Muscle of arm (tissue), 12 donors: ENCODE data around the gene C1orf52. TPM values are rescaled to one million over a fixed set of nuclear protein-coding genes. Genes with fewer than 3 reads are reported as not detected.

Experiments
- DNase-seq: peaks from one replicate; pipeline ENCODE4 v3.0.0-alpha.2; 2013
- polyA plus RNA-seq, 12 donors: library from polyadenylated mRNA; unstranded; fragments of 120-200 nt; gene quantifications; one replicate each; pipeline ENCODE4 v1.2.1, GENCODE V29; 2013; ENCODE audit not compliant: insufficient read length in 12 of 12

The C1orf52 gene
- polyA plus RNA-seq, 12 donors = 22.1 to 33.0 (median 28.9) TPM; not detected in 1

DNA sequence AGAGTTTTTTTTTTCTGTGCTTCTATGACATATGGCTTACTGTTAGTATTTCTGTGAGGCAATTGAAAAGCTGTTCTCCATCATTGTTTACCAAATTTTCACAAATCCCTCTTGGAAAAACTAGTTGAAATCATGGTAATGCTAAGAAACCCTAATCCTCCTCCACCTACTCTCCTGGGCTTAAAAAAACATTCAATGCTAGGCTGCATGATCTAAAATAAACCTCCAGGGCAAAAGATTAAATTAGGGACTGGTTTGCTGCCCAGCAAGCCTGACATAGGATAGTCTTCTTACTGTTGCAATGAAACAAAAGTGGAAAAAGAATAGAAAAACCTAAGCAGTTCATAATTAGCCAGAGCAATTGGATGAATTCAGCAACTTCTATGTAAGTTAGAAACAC lies 16.1 kb downstream of the C1orf52 start:
- no peak for DNase-seq

DNA sequence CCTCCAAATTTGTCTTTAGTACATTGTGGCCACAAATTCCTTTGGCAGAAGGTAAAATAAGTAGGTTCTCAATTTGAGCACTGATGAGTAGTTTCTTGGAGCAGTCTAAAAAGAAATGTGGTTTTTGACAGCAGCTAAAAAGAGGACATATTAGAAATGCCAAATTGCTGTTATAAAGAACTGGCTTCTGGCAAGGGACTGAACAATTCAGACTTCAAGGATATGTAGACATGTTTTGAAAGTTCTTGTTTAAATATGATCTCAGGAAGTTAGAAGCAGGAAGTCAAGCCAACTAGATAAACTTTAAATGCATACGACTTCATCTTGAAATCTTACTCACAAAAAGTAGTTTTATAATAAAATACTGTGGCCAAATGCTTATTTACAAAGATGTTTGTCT lies 18.8 kb downstream of the C1orf52 start:
- no peak for DNase-seq

DNA sequence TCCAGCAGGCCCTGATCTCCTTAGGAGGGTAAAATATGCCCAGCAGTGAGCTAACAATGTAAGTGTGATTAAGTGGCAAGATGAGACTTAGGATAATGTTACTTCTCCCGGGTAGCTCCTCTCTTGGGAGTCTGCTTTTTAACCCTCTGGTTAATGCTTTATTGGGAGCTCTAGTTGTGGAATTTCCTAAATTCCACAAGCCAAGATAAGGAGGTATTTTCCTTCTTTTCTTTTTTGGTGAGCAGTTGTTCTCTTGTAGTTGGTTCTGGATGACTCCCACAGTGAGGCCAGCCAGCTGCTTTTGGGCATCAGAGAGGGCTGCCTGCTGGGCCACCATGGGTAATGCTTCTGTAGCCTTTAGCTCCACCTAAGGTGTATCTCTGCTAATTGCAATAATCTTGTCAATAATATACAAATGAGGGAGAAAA lies 19.3 kb downstream of the C1orf52 start:
- no peak for DNase-seq

DNA sequence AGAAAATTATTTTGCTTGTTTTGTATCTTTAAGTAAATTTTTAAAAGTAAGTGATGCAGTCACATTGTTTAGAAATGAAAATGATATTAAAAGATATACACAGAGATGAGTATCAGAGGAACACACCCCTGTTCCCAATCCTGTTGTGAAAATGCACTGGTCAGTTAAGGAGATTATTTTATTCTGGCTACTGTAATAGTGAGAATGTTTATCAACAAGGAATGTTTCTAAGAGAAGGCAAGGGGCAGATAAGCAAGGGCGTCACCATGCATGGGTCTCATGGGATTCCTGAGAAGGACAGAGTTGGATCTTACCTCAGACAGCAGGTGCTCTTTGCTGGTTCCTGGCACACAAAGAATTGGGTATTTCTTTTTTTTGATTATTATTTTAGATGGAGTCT lies 21.8 kb downstream of the C1orf52 start:
- DNase-seq = no peak

DNA sequence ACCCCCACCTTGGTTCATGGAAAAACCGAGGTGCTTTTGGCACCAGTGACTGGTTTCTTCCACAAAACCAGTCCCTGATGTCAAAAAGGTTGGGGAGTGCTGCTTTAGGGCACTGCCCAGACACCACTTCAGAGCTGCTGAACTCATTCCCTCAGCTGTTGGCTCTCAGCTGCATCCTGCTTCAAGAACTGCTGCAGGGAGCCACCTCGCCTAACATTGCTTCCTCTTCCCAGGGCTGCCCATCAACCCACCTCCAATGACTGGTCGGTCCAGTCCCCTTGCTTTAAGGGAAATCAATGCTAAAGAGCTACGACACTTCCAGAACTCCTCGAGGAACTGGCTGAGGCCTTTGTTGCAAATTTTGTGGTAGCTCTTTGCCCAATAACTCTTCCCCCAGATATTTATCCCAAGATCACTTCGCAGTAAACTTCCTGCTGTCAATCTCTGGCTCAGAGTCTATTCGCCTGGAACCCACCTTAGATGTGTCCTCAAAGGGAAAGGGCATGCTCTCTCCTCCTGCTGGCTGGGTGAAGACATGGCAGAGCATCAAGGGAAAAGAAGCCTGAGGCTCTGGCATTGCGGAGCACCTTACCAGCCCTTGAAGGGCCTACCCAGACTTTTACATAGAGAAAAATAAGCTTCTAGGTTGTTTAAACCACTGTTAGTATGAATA lies 29.0 kb downstream of the C1orf52 start:
- no peak for DNase-seq

DNA sequence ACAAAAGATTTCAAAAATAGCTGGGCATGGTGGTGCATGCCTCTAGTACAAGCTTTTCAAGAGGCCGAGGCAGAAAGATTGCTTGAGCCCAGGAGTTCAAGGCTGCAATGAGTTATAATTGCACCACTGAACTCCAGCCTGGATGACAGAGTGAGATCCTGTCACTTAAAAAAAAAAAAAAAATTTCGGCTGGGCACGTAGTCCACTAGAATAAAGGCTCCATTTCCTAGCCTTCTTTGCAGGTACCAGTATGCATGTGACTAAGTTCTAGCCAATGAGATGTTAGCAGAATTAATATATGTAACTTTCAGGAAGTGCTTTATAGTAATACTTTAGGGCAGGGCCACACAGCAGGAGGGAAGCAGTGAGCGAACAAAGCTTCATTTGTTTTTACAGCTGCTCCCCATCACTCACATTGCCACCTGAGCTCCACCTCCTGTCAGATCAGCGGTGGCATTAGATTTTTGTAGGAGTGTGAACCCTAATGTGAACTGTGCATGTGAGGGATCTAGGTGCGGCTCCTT lies 29.8 kb downstream of the C1orf52 start:
- no peak for DNase-seq

DNA sequence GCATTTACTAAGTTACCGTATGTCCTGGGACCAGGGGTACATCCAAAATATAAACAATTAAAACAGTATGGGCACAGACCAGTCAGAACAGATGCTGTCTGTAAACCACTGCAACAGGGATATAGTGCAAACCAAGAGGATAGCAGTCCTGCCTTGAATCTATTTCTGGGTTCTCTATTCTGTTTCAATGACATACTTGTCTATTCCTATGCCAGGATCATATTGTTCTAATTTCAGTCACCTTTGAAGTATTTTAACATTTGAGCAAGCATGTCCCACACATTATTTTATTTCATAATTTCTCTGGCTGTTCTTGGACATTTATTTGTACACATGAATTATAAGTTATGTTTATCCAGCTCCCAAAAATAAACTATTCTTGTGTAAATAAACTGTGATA lies 30.5 kb downstream of the C1orf52 start:
- no peak for DNase-seq

DNA sequence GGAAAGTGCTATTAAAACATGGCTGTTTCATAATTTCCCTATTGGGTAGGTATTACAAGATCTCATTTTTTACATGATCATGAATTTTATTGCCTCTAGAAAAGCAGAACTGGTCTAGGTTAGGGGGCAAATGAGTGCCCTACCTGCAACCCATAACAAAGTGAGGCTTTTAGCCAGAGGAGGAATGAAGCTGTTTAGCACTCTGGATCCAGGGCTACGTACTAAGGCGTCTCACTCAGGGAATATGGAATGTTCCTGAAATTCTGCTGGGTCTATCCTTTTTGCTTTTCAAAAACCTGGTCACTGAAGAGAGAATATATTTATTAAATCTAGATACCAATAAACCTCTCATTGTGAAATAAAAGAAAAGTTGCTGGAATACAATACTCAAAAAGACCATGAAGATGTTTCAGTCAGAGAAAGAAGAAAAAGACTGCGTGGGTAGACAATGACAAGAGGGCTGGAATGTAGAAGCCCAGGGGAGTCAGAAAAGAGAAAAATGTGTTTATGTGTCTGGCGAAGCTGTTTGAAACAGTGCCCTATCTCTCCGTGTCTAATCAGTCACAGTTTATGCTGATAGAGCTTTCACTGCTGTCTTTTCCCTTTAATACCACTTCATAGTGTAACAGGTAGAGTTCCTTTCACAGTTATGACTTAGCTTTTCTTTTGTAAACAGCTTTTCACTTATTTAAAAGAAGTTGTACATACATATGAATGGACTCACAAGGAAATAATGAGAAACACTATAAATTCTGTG lies 33.7 kb downstream of the C1orf52 start:
- DNase-seq = no peak

DNA sequence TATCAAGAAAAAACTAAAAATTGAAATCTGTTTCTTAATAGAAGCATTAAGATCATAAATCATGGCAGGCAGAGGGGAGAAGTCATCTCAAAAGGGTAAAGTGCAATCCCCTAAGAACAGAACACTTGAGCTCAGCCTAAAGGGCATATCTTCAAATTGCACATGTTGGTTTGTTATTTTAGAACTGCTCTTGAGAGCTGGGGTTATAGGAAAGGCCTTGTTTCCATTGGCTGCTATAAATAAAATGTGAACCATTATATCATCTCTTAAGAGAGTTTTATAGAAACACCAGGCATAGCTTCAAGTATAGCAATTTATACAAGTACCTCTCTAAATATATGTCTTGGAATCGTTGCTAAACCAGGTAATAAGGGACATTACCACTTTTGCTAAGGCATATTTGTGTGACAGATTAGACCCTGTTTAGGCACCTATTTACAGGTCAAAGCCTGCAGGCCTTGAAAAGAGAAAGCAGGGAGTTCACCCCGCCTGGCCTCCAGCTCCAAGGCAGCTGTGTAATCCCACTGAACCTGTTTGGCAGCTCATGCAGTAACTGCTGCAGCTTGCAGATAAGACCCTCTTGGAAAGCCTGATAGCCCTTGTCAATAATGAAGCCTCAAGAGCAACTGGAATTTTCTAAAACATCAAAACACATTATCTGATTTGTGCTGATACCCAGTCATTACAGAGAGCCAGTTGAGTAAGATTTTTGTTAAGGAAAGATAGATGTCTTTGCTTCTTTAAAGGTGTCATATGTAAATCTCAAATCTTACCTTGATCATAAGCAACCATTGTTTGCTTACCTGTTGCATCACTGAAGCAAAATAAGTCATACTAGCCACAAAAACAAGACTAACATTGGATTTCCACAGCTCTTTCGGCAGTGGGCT lies 34.5 kb downstream of the C1orf52 start:
- DNase-seq = peak; percentile 23

DNA sequence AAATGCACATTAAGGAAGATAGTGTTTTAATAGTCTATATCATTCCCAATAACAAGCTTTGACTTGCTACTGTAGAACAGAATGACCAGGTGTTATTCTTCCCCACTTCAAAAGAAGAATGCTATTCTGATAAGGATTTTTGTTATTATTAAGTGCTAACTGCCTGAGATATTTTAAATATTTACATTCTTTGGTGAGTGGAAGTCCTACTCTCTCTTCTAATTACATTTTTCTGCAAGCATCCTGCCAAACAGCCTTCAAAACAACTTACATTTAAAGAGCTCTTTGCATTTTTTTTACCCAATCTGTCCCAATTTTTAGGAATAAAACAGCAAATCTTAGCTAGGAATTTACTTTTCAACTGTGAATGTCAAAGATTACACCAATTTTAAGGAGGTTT lies 35.2 kb downstream of the C1orf52 start:
- no peak for DNase-seq

DNA sequence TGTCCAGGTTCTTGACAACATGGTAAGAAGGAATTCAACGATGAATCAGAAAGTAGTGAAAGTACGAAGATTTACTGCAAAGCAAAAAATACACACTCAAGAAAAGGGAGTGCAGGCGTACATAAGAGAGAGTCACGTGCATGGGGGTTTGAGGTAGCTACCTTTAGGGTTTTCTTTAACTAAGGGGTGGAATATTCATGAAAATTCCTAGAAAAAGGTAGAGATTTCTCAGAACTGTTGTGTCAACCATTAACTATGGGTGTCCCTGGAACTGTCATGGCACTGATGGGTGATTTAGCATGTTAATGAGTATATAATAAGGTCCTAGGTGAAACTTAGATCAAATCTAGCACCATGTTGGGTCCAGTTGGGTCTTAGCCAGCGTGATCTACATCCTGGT lies 36.1 kb downstream of the C1orf52 start:
- no peak for DNase-seq

DNA sequence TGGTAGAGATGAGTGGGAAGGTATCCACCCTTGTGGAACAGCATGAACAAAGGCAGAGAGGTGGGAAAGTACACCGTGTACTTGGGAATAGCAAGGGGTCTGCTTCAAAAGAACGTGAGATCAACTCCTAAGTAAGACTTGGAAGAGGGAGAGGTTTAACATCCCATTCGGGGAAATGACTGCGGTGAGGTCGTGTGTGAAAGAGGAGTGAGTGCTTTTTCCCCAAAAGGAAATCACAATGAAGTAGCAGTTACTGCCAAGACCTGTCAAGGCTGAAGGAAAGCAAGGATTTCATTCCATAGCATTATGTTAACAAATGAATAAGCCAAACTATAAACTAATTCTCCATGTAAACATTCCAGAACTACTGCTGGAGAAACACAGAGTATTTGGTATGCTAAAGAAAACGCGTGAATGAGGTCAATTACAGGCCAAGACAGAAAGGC lies 38.7 kb downstream of the C1orf52 start:
- DNase-seq = no peak

DNA sequence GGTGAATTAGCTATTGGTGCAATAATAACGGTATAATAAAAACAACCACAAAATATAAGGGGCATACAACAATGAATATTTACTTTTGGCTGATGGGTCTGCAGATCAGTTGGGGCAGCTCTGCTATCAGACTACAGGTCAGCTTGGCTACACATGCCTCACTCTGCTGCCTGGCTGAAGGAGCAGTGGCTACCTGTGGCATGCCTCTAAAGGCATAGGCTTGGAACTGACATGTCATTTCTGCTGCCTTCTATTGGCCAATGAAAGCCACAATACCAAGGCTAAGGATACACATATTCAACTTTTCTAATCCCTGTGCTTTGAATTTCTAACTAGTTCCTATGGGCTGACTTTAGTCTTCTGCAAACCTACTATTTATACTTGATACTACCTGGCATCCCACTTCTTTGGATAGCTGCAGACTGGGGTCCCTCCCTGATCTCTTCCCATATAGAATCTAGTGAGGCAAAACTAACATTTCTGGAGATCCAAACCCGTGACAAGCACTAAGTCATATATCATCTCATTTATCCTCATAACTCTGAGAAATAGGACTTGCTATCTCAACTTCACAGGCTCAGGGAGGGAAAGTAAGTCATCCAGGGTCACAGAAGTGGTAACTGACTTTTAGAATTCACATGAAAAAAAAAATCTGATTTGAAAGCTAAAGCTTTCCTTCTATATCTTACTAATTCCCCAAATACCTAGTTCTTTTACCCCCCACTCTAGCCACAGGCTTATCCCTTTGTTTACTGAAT lies 39.4 kb downstream of the C1orf52 start:
- DNase-seq = no peak

DNA sequence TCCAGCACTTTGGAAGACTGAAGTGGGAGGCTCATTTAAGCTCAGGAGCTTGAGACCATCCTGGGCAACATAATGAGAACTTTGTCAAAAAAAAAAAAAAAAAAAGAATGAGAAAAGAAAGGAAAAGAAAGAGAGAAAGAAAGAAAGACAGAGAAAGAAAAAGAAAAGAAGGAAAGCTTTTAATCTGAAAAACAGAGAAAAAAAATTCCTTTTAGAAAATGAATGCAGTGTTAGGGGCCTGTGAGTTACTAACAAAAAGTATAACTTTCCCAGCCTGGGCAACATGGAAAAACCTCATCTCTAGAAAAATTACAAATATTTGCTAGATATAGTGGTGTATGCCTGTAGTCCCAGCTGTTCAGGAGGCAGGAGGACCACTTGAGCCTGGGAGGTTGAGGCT lies 42.8 kb downstream of the C1orf52 start:
- no peak for DNase-seq

DNA sequence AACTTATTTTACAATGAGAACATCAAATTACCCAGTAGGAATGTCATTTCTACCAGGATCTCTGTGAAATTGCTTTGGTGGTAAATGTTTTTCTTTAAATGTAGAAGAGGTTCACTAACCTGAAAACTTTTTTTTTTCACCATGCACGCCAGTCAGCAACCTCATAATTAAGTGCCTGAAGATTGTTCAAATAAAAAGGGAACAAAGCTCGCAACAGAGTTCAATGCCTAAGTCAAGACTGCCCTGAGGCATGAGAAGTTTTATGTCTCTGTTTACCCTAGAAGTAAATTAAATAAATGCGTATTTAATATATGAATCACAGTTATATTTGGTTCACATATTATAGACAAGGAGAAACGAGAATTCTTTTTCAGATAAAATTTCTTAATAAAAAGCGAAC lies 44.8 kb downstream of the C1orf52 start:
- DNase-seq = no peak

DNA sequence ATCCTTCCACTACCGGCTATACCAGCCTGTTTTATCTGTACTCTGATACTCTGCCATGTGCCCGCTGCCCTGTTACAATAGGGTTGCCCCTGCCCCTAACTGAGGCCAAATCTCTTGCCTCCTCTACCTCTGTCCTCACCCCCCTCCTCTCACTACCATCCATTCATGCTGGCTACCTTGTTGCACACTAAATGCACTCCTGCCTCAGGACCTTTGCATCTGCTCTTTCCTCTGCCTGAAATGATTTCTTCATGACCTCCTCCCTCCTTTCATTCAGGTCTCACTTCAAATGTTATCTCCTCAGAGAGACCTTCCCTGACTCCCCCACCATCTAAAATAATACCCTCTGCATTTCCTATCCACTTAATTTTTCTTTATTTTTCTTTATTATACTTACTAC lies 51.0 kb downstream of the C1orf52 start:
- no peak for DNase-seq

DNA sequence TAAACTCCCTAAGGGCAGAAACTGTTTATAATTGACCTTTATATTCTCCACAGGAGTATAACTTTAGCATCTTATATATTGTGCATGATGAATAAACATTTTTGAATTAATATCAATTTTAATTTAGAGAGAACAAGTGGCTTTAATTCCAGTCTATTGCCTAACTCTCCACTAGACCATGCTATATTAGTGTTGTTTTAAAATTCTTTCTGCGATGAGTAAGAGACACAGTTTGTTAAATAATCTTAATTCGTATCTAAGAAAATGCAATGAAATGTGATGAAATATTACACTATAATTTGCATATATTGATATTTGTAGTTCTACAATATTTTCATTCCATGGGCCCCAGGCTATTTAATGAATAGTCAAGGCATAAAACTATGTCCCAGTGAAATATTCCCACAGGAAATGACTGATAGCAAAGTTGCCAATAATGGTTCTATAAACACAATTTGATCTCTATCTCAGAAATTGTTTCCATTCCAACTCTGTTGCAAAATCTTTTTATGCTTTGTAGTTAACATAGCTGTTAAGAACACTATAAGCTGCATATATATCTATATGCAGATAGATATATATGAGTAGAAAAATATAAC lies 55.8 kb downstream of the C1orf52 start:
- DNase-seq = no peak

DNA sequence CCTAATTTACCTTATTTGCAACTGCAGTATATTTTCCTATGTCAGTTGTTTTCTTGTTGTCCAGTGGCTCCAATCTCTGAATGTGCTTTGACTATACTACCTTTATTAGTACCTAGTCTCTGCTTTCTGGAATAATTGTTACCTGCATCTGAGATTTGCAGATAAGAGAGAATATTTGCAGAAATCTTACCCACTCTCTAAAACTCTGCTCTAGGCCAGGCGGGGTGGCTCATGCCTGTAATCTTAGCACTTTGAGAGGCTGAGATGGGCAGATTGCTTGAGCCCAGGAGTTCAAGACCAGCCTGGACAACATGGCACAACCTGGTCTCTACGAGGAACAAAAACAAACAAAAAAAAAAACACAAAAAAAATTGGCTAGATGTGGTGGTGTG lies 56.6 kb downstream of the C1orf52 start:
- no peak for DNase-seq

DNA sequence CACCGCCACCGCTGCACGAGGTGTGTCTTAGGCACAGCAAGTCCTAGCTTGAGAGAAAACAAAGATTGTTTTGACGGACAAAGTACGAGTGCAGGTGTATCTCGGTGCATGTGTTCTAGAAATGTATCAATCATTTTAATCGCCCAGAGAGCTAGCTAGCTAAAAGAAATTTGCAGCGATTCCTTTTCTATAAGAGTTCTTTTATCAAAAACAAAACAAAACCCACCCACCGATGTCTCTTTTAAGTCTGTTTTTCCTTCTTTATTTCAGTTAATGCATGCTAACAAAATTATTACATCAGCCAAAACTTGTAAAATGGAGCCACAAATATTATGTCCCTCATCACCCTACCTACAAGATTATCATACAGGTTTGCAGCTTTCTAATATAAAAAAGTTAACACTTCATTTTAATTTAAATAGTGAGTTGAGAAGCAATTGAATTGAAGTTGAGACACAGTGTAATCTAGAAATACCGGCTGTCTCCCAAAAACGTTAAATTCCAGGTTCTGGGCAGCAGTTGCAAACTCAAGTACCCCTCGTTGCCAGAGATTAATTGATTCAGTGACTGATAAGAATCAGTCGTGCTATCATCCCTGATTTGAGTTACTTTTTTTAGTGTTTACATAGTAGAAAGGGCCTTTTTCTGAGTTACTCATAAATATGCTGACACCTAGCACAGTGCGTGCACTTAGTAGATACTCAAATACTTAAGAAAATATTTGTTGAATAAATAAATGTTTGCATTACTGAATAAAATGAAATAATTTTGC lies 57.2 kb downstream of the C1orf52 start:
- no peak for DNase-seq
